CD4-positive, CD25-positive, alpha-beta regulatory T cell (primary cell): Measurements from ENCODE around the gene MAP2K5. TPM values are rescaled to one million over a fixed set of nuclear protein-coding genes. Genes with fewer than 3 reads are reported as not detected.

Source experiments
- ATAC-seq, 2 donors: fragments of 150-1000 bp; cut with Tn5 transposase; one replicate each; pipeline ENCODE4 v1.10.0; 2021; ENCODE audit warnings: low read depth in 2 of 2, moderate number of reproducible peaks in 2 of 2, moderate library complexity in 1 of 2
- DNase-seq, 3 donors: peaks; one replicate each; pipeline versions ENCODE4 v3.0.0 to v3.0.0-alpha.2; 2012 to 2022; ENCODE audit warnings: mixed read lengths in 1 of 3
- H3K27ac ChIP-seq: one replicate; pipeline ENCODE4 v1.7.0; 2013; ENCODE audit warnings: mild to moderate bottlenecking, low read length; ENCODE audit not compliant: insufficient read depth, poor library complexity, severe bottlenecking
- H3K27me3 ChIP-seq: one replicate; pipeline ENCODE4 v1.7.0; 2013; ENCODE audit warnings: low read length; ENCODE audit not compliant: control insufficient read depth, insufficient read depth
- H3K36me3 ChIP-seq: one replicate; pipeline ENCODE4 v1.7.0; 2013; ENCODE audit warnings: mild to moderate bottlenecking, low read length, moderate library complexity; ENCODE audit not compliant: control insufficient read depth, insufficient read depth
- H3K4me1 ChIP-seq: 2 replicates; pipeline ENCODE4 v1.7.0; 2013; ENCODE audit warnings: mild to moderate bottlenecking, low read length; ENCODE audit not compliant: insufficient read depth, control insufficient read depth, poor library complexity, severe bottlenecking
- H3K4me3 ChIP-seq: one replicate; pipeline ENCODE4 v1.7.0; 2013; ENCODE audit warnings: low read depth, mild to moderate bottlenecking, low read length, moderate library complexity
- H3K9me3 ChIP-seq, 2 experiments: 1 replicate in 1 of 2; 2 replicates in 1 of 2; pipeline ENCODE4 v1.7.0; 2013; ENCODE audit warnings: low read length in 2 of 2, mild to moderate bottlenecking in 1 of 2, moderate library complexity in 1 of 2; ENCODE audit not compliant: control insufficient read depth in 2 of 2
- H3K27ac Mint-ChIP-seq, 3 donors: one replicate each; pipeline ENCODE4 v1.8.0; 2020 to 2022; ENCODE audit warnings: mild to moderate bottlenecking in 3 of 3, mixed read lengths in 3 of 3, moderate library complexity in 2 of 3
- H3K27me3 Mint-ChIP-seq: one replicate; pipeline ENCODE4 v1.8.0; 2022; ENCODE audit warnings: mild to moderate bottlenecking, mixed read lengths
- H3K36me3 Mint-ChIP-seq: one replicate; pipeline ENCODE4 v1.8.0; 2020; ENCODE audit warnings: mixed read lengths
- H3K4me1 Mint-ChIP-seq, 4 donors: one replicate each; pipeline ENCODE4 v1.8.0; 2020 to 2022; ENCODE audit warnings: mixed read lengths in 4 of 4, mild to moderate bottlenecking in 1 of 4
- H3K4me3 Mint-ChIP-seq, 4 donors: one replicate each; pipeline ENCODE4 v1.8.0; 2020 to 2022; ENCODE audit warnings: mild to moderate bottlenecking in 4 of 4, mixed read lengths in 4 of 4, moderate library complexity in 3 of 4
- H3K9me3 Mint-ChIP-seq, 7 donors: one replicate each; pipeline ENCODE4 v1.8.0; 2020 to 2022; ENCODE audit warnings: mixed read lengths in 7 of 7, mild to moderate bottlenecking in 3 of 7, moderate library complexity in 2 of 7
- polyA plus RNA-seq, 4 donors: library from polyadenylated mRNA; unstranded; fragments of 300-500 nt; fragmentation: Illumina TruSeq; gene quantifications; one replicate each; pipeline ENCODE4 v1.2.3, GENCODE V29; 2021
- total RNA-seq: library from RNA; stranded (reverse); gene quantifications from one replicate; pipeline ENCODE4 v1.2.3, GENCODE V29; 2022

The MAP2K5 gene
- total and polyA plus RNA-seq, 5 donors from 2014 or later = 14.5 to 30.8 (median 17.0) TPM

DNA sequence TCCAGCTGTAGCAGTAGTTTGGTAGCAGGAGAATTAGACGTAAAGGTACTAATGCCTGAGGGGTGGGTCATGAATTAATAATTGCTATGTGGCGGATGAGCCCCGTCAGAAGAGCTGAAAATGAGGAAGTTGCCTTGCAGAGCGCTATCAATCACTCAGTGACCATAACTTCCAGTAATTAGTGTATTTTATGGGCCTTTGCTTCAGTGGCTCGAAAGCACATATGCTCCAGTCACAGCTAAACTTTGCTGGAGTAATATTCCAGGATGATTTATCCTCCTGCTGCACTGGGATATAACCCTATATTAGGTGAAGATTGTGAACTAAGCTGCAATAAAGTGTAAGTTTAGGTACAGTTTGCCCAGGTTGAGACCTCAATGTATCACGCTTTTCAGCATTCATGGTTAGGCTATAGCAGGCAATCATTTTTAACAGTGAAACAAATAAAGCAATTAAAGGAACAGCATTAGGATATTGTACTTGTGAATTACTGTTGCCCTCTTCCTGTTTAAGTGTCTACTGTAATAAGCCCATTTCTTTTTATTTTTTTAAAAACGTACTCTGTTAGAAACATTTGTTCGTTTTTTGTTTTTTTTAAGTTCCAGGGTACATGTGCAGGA lies 178.2 kb downstream of the MAP2K5 start:
- H3K36me3 Mint-ChIP-seq = peaks cover 13% of the 10 kb centered on the region
- no peak overlapping the region for H3K4me3 ChIP-seq
- no peak overlapping the region for H3K27ac Mint-ChIP-seq
- ATAC-seq = no peak
- DNase-seq = no peak
- no peaks in the 10 kb centered on the region for H3K27me3 Mint-ChIP-seq
- no peaks in the 10 kb centered on the region for H3K4me1 ChIP-seq
- no peaks in the 10 kb centered on the region for H3K9me3 ChIP-seq
- H3K36me3 ChIP-seq = no peaks in the 10 kb centered on the region
- no peak overlapping the region for H3K27ac ChIP-seq
- H3K4me1 Mint-ChIP-seq = peaks cover 0 to 11% (median 3%) of the 10 kb centered on the region in 4 donors
- no peaks in the 10 kb centered on the region for H3K27me3 ChIP-seq
- H3K4me3 Mint-ChIP-seq = no peak overlapping the region
- H3K9me3 Mint-ChIP-seq = no peaks in the 10 kb centered on the region

DNA sequence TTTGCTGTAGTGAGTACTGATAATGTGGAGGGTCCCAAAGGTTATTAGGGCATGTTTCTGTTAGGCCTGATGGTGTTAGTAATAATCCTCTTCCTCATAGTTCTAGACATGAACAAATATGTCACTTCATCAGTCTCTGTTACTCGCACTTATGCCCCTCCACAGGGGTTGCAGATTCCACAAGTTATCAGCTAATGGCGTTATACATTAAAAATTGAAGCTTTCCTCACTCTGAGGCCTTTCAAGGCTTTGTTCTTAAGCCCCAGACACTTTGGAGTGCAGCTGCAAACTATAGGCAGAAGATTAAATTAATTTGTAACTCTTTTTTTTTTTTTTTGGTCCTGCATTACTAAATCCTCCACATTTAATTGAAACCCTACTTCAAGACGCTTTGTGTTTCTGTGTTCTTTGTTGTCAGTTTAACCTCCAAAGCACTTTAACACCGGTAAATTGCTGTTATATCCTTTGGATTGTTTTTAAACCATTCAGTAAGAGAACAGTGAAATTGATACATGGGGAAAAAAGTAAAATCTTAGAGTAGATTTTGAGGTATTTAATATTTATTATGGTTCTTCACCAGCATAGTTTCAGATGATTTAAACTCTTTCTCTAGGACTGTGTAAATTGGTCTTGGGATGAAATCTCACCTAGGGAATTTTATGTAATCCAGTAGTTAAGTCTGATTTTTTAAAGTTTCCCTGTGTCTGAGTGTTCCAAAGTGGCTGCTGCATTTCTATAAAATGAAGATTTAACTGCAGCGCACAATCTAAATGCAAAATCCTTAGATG lies 179.7 kb downstream of the MAP2K5 start:
- Mint-ChIP-seq H3K4me3 (no peak overlapping the region), H3K9me3 (no peaks in the 10 kb centered on the region), H3K27me3 (no peaks in the 10 kb centered on the region), H3K4me1 (peaks cover 0 to 11% (median 3%) of the 10 kb centered on the region in 4 donors), H3K27ac (no peak overlapping the region), H3K36me3 (peaks cover 20% of the 10 kb centered on the region)
- Histone ChIP-seq H3K4me3 (no peak overlapping the region), H3K9me3 (no peaks in the 10 kb centered on the region), H3K27me3 (no peaks in the 10 kb centered on the region), H3K36me3 (no peaks in the 10 kb centered on the region), H3K4me1 (no peaks in the 10 kb centered on the region), H3K27ac (no peak overlapping the region)
- no peak for ATAC-seq
- DNase-seq = no peak

DNA sequence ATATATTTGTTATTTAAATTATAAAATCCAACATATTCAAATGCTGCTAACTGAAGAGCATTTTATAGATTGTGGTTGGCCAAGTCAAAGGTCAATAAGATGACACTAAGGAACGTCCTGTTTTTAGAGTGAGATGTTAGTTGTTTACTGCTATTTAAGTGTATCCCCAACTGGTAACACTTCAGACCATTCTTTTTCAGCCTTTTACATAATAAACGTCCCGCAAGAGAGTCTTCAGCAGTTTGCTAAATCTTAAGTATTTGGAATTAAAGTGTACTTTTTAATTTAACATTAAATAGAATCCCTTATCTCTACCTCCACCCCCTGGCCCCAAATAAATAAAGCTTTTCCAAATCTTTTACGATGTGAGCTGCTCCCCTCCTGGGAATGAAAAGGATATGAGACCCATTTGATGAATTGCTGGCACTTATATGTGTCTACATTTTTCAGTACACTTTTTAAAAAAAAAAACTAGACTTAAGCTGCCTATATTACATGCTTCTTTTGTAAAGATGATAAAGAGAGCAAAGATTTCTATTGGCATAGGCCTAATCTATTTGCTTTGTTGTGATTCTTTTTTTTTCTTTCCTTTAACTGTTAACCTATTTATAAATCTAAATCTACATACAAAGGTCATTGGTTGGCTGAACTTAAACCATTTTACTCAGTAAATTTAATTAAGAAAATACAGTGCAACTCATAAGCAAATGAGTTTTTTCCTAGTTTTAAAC lies 181.0 kb downstream of the MAP2K5 start:
- Mint-ChIP-seq H3K36me3 (peaks cover 20% of the 10 kb centered on the region), H3K27ac (no peak overlapping the region), H3K9me3 (no peaks in the 10 kb centered on the region), H3K4me1 (peaks cover 0 to 11% (median 3%) of the 10 kb centered on the region in 4 donors), H3K27me3 (no peaks in the 10 kb centered on the region), H3K4me3 (peak overlapping the region in 1 of 4 donors; percentile 22)
- Histone ChIP-seq H3K9me3 (no peaks in the 10 kb centered on the region), H3K27me3 (no peaks in the 10 kb centered on the region), H3K27ac (no peak overlapping the region), H3K4me3 (no peak overlapping the region), H3K36me3 (no peaks in the 10 kb centered on the region), H3K4me1 (no peaks in the 10 kb centered on the region)
- DNase-seq (no peak), ATAC-seq (no peak)

DNA sequence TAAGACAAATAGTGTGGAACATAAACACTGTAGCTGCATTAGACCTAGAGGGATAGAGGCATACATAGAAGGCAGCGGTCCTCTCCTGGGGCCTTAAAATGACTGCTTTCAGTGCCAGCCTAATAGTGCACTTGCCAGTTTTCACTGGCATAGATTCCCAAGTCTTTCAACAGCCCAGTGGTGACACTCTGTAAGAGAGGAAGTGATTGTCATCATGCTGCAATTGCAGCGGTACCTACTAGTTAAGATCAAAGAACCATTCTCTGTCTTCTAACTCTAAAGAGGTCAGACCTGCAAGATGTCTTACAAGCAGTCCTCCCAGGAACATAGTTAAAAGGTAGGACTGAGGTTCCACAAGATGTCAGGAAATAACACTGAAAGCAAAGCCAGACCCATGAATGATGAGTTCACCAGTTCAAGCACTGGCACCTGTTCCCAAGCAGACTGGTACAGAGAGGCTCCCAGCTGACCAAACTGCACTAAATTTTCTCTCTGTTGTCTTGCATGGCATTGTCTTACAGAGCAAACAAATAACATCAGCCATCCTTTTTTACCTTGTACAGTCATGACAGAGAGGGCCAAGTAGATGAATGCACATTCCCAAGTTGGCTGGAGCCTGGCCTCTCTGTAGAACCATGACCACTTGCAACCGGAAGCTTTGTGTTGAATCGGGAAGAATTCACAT lies 182.3 kb downstream of the MAP2K5 start:
- Histone ChIP-seq H3K9me3 (no peaks in the 10 kb centered on the region), H3K4me3 (no peak overlapping the region), H3K27me3 (no peaks in the 10 kb centered on the region), H3K27ac (no peak overlapping the region), H3K36me3 (no peaks in the 10 kb centered on the region), H3K4me1 (no peaks in the 10 kb centered on the region)
- H3K36me3 Mint-ChIP-seq = peaks cover 15% of the 10 kb centered on the region
- no peaks in the 10 kb centered on the region for H3K9me3 Mint-ChIP-seq
- ATAC-seq (no peak), DNase-seq (no peak)
- H3K4me1 Mint-ChIP-seq = peaks cover 0 to 11% (median 3%) of the 10 kb centered on the region in 4 donors
- no peaks in the 10 kb centered on the region for H3K27me3 Mint-ChIP-seq
- H3K4me3 Mint-ChIP-seq = no peak overlapping the region
- H3K27ac Mint-ChIP-seq = peak overlapping the region in 1 of 3 donors; percentile 34

DNA sequence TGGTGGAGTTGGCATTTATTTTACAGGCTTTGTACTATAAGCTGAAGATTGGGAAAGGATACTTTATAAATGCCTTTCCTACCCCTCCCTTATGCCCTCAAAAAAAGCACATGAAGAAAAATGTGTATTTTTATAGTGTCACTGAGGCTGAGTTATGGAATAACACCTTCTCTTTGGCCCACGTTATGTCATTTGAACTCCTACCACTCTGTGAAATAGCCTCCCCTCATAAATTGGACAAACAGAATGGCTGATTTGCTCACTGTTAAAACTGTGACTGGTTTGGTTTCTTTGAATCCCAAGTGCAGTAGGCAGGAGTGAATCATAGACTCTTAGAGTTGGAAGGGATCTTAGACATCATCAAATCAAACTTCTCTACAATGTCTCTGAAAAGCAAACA lies 187.6 kb downstream of the MAP2K5 start:
- Mint-ChIP-seq H3K9me3 (peaks cover 0 to 1% (median 0%) of the 10 kb centered on the region in 7 donors), H3K27me3 (no peaks in the 10 kb centered on the region), H3K4me1 (peaks cover 2 to 9% (median 3%) of the 10 kb centered on the region in 4 donors), H3K27ac (no peak overlapping the region), H3K4me3 (no peak overlapping the region), H3K36me3 (peaks cover 20% of the 10 kb centered on the region)
- Histone ChIP-seq H3K4me1 (no peaks in the 10 kb centered on the region), H3K27ac (no peak overlapping the region), H3K27me3 (no peaks in the 10 kb centered on the region), H3K9me3 (no peaks in the 10 kb centered on the region), H3K4me3 (no peak overlapping the region), H3K36me3 (no peaks in the 10 kb centered on the region)
- ATAC-seq = no peak
- DNase-seq = no peak

DNA sequence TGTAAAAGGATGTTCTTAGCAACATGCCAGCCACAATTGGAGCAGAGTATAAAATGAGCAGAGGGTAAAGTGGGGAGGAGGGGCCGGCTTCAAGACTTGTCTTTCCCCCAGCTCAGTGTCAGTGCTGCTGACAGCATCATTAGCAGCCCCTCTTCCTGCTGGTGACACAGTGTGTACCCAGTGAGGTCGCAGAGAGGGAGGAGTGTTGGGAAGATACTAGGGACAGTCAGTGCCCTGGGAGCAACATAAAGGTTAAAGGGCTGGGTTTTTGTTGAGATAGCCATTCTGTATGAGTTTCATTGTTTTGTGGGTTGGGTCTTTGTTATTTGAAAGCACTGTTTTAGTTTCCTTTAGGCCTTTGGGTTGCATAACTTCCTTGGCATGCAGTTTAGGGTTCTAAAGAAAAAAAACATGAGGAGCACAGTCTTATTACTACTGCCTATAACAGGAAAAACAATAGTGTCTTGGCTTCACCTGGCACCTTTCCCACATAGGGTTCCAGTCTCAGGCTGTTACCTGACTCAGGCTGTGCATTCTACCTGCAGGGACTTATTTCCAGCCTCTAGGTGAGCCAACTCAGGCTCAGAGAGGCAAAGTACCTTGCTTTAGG lies 188.7 kb downstream of the MAP2K5 start:
- Histone ChIP-seq H3K36me3 (no peaks in the 10 kb centered on the region), H3K9me3 (no peaks in the 10 kb centered on the region), H3K4me1 (no peaks in the 10 kb centered on the region), H3K27me3 (no peaks in the 10 kb centered on the region), H3K27ac (no peak overlapping the region), H3K4me3 (no peak overlapping the region)
- Mint-ChIP-seq H3K4me3 (no peak overlapping the region), H3K27me3 (no peaks in the 10 kb centered on the region), H3K36me3 (peaks cover 14% of the 10 kb centered on the region), H3K27ac (peak overlapping the region in 1 of 3 donors; percentile 66), H3K9me3 (peaks cover 0 to 1% (median 0%) of the 10 kb centered on the region in 7 donors), H3K4me1 (peaks cover 9 to 14% (median 13%) of the 10 kb centered on the region in 4 donors)
- DNase-seq (no peak), ATAC-seq (no peak)

DNA sequence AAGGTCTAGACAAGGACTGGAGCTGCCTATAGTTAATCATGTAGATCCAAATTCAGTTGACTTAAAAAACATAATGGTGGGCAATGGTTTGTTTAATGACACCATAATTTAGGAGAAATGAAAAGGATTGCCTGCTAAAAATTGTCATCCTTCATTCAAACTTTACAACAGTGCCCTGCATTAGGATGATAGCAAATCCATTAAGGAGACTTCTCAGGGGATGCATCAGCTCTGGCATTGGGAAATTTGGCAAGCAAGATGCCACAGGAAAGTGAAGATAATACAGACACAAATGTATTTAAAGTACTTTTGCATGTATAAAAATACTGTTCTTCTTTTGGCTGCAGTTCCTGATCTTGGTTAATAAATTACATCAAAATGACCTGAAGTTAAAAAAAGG lies 189.7 kb downstream of the MAP2K5 start:
- no peak for ATAC-seq
- Mint-ChIP-seq H3K9me3 (peaks cover 0 to 1% (median 0%) of the 10 kb centered on the region in 7 donors), H3K27ac (no peak overlapping the region), H3K4me3 (no peak overlapping the region), H3K36me3 (peaks cover 12% of the 10 kb centered on the region), H3K4me1 (peaks cover 9 to 14% (median 13%) of the 10 kb centered on the region in 4 donors), H3K27me3 (no peaks in the 10 kb centered on the region)
- Histone ChIP-seq H3K36me3 (no peaks in the 10 kb centered on the region), H3K9me3 (no peaks in the 10 kb centered on the region), H3K27me3 (no peaks in the 10 kb centered on the region), H3K4me3 (no peak overlapping the region), H3K4me1 (no peaks in the 10 kb centered on the region), H3K27ac (no peak overlapping the region)
- no peak for DNase-seq
